NCI-H748 treated with DMSO at 0.1 percent for 48 hours (cell line): ENCODE results near the gene PDE6A.
"Not testable (repeated sequence)": the region's sequence is repeated elsewhere in the genome, so short reads cannot be mapped to it uniquely, and the experiment has no call there.

ENCODE experiments used
- DNase-seq: peaks from one replicate; lab custom pipeline; 2025; lab: John Stamatoyannopoulos, UW

PDE6A gene

DNA sequence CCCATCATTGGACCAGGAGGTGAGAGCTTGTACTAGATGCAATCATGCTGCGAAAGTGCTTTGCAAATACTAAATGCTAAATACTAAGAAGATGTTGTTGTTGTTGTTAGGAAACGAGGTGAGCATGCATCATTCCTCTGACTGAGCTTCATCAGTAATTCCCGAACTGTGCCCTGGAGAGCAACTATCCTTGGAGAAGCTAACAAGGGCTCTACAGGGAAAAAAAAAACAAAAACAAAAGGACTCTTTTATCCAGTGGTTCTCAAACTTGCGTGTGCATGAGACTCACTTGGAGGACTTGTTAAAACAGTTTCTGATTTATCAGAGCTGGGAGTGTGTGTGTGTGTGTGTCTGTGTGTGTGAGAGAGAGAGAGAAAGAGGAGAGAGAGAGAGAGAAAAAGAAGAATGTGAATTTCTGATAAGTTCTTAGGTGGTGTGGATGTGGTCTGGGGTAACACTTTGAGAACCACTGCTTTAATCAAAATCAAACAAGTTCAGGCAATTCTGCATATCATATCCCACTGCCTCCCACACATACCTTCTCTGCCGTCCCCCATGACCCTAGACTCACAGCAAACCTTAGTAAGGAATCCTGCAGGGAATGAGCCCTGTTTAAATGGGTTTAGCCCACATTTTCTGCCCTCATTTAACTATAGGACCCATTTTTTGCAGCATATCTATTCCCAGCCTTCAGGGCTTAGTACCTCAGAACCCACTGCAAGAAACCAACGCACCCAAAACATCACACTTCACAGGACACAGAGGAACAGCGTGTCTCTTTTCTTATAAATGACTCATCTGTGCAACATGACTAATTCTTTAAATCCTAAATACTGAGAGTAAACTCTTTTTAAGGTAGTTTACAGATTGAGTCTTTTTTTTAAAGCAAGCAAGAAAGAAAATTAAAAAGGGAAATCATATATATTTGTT, 48.9 kb downstream of the PDE6A start:
- no peak for DNase-seq

DNA sequence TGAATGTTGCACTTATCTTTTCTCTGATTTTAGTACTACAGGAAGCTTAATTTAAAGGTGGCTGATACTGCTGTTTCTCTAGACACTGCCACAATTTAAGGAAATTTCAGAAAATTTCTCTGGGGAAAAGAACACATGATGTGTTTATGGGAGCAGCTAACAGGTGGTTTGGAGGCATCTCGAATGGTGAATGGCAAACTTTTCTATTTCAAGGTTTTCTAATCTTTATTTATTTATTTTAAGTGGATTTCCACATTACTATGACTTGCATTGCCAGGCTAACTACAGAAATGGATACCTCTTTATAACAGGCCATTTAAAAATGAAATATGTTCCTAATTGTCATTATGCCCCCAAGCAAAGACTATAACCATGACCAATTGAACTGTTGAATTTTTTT, 50.4 kb downstream of the PDE6A start:
- no peak for DNase-seq

DNA sequence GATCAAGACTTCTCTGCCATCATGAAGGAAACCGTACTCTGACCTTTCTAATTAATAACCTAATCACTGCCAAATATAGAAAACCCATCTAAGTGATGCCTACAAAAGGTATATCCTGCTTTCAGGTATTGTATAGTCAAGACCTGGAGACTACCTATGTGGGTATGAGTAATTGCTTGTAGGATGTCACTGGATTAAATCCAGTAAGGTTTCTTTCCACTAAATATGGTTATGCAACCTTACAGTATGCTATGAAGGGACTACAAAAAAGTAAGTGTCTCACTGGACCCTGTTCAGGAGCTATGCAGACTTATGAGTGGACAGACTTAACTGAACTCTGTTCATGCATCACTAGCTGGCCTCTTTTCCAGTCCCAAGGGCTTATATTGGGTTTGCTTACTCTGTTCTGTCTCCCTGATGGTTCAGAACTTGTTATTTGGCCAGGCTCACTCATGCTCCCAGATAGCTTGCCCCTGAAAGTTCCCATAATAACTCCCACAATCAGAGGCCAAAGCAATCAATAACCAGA, 51.1 kb downstream of the PDE6A start:
- no peak for DNase-seq

- no peak for DNase-seq
These were observed 52.0 kb downstream of the PDE6A start for GRCh38 chr5:149892594-149892993.

DNA sequence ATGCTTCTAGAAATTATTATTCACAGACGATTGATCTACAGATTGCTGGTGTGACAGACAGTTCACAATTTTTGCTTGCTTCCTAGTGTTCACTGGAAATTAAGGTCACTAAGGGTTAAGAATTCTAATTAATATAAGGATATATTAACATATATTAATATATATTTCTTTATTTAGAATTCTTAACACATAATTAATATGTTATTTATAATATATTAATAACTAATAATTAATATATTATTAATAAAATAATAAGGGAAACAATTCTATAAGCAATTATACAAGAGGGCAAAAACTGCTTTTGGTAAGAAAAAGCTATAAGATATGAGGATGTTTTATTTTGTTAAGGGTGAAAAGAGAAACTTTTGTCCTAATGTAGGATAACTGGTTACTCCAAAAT, 56.3 kb downstream of the PDE6A start:
- DNase-seq = no peak

GRCh38 chr5:149887622-149888183, 56.9 kb downstream of the PDE6A start:
- DNase-seq = no peak

- no peak for DNase-seq
These were observed 57.7 kb downstream of the PDE6A start for GRCh38 chr5:149886692-149887470.

GRCh38 chr5:149886060-149886459, 58.5 kb downstream of the PDE6A start:
- DNase-seq = no peak

- no peak for DNase-seq
These were observed 59.1 kb downstream of the PDE6A start for GRCh38 chr5:149885513-149885912.

DNA sequence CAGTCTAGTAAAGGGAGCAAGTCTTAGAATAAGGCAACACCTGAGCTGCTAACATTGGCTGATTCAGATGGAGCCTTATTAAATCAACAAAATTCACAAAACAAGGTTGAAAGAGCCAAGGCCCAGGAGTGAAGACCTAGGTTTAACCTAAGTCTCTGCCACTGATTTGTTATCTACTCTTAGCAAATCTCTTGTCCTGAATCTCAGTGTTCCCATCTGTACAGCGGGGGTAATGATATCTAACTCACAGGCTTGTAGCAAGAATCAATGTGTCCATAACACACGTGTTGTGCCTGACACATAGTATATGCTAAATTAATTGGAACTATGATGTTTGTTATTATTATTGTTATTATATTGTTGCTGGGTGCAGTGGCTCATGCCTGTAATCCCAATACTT, 61.0 kb downstream of the PDE6A start:
- no peak for DNase-seq

GRCh38 chr5:149882633-149883032, 62.0 kb downstream of the PDE6A start:
- not testable (repeated sequence) for DNase-seq

DNA sequence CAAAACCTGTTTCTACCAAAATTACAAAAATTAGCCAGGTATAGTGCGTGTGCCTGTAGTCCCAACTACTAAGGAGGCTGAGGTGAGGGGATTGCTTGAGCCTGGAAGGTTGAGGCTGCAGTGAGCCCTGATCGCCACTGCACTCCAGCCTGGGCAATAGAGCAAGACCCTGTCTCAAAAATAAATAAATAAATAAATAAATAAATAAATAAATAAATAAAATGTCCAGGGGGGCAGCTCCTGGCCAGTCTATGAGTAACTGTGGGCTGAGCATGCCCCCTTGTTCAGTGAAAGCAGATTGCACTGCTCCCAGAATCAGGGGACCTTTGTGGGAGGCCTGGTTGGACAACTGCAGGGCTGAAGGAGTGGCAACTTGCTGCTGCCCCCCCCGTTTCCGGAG, 62.7 kb downstream of the PDE6A start:
- no peak for DNase-seq

DNA sequence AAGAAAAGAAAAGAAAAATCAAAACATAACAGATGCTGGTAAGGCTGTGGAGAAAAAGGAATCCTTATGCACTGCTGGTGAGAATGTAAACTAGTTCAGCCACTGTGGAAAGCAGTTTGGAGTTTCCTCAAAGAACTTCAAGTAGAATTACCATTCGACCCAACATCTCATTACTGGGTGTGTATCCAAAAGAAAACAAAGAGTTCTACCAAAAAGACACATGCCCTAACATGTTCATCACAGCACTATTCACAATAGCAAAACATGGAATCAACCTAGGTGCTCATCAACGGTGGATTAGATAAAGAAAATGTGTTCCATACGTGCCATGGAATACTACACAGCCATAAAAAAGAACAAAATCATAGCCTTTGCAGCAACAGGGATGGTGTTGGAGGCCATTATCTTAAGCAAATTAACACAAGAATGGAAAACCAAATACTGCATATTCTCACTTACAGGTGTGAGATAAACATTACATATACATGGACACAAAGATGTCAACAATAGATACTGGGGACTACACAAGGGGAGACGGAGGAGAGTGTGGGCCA, 63.4 kb downstream of the PDE6A start:
- no peak for DNase-seq

DNA sequence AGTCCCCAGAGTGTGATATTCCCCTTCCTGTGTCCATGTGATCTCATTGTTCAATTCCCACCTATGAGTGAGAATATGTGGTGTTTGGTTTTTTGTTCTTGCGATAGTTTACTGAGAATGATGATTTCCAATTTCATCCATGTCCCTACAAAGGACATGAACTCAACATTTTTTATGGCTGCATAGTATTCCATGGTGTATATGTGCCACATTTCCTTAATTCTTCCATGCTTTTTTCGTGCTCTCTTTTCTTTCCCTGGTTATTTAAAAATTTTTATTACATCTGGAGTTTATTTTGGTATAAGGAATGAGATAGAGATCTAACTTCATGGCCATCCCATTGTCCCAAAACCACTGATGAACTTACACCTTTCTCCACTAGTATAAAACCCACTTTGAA, 65.0 kb downstream of the PDE6A start:
- not testable (repeated sequence) for DNase-seq

DNA sequence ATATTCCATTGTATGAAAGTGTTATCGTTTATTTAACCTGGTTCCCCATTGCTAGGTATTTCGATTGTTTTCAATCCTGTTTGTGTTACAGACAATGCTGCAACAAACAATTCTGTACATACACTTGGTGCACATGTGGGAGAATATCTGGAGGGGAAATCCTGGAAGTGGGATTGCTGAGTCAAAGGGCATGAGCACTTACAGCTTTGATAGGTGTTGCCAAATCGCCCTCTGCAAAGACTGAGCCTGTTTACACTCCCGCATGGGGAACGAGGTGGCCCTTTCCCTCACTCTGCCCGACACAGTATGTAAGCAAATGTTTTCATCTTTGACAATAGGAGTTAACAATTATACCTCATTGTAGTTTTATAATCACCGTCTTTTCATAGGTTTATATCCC, 66.2 kb downstream of the PDE6A start:
- peak; percentile 31 for DNase-seq

DNA sequence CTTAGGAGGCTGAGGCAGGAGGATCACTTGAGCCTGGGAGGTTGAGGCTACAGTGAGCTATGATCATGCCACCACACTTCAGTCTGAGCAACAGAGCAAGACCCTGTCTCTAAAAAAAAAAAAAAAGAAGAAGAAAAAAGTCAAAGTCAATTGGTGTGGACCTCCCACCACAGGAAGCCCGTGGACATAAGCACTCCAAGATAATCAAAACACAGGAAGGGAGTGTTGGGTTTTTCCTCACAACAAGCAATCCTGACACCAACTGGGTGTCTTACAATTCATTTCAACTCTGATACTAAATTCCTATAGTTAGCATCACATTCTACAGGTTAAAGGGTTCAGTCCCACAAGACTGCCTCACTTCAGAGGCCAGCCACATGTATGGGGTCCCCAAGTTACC, 70.7 kb downstream of the PDE6A start:
- no peak for DNase-seq

DNA sequence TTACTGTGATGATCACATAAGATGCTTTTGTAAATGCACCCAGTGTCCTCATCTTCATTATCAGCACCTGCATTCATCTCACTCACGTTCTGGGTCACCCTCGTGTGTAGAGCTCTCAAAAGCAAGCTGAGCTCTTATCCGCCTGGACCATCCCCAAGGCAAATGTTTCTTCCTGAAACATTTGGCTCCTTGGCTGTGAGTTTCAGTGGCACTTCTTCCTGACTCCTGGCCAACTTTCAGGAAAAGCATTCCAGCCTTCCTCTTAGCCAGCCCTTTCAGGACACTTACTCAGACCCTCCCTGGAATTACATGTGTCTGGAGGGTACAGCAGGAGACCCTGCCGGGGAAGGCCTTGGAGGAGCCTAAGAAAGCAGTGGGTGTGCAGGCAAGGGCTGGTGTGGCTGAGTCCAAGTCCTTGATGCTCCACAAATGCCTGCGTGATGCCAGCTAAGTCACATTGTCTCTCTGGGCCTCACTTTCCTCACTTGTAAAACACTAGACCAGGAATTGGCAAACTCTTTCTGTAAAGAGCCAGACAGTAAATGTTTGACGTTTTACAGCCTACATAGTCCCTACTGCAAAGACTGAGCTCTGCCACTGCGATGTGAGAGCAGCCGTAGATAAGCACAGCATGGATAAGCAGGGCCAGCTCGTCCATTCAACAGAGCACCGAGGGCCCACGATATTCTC, 72.1 kb downstream of the PDE6A start:
- no peak for DNase-seq

- no peak for DNase-seq
These were observed 73.1 kb downstream of the PDE6A start for GRCh38 chr5:149871471-149871870.

DNA sequence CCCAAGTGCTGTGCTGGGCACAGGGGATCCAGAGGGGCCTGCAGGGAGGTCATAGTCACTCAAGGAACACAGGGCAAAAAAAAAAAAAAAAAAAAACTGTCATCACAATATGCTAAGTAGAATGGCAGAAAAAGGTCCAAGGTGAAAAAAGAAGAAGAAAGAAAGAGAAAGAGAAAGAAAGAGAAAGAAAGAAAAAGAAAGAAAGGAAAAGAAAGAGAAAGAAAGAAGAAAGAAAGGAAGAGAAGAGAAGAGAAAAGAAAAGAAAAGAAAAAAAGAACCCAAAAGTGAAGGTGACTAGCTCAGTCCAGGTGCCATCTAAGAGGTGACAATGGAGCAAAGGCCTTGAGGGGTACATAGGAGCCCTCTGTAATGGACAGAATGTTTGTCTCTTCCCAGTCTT, 73.9 kb downstream of the PDE6A start:
- DNase-seq = no peak

DNA sequence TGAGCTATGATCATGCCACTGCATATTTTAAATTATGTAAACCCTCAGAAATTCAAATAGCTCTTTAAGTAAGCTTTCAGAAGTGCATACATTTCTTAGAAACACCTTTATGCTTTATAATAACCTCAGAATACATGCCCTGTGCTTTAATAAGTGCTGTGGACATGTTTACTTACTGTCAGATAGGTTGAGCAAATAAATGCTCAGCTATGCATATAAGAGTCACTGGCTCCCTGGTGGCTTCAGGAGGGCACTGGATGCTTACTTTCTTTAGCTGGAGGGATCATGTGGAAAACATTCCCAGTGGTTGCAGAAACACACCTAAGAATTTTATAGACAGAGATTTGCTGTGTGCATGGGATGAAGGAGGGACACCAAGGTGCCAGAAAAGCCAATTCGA, 74.4 kb downstream of the PDE6A start:
- no peak for DNase-seq

DNA sequence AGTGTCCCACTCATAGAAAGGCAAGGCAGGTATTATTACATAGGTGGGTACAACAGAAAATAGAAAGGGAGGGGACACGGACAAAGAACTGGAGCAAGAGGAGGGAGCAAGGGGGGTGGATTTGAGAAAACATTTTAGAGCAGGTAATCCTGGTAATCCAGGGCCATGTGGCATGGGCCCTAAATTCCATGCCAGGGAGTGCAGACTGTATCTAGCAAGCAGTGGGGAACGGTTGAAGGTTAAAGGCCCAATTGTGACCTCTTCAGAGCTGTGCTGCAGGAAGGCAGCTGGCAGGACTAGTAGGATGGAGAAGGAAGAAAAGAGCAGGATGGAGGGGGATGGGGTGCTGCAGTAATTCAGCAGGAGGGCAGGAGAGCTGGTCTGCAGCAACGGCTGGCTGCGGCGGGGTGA, 75.2 kb downstream of the PDE6A start:
- no peak for DNase-seq

- no peak for DNase-seq
These were observed 78.8 kb downstream of the PDE6A start for GRCh38 chr5:149865746-149866145.
